Pancreas (tissue), 10 donors: Measurements from ENCODE around the gene CWF19L1. TPM values are rescaled to one million over a fixed set of nuclear protein-coding genes. Genes with fewer than 3 reads are reported as not detected.

Experiments
- ATAC-seq, 4 donors: fragments of 200-7000 bp; cut with Tn5 transposase; one replicate each; pipeline versions ENCODE4 v1.8.0 to v1.9.1; 2020; ENCODE audit warnings: mild to moderate bottlenecking in 4 of 4, moderate library complexity in 4 of 4
- DNase-seq, 6 donors: peaks; one replicate each; pipeline ENCODE4 v3.0.0-alpha.2; 2020
- FAIRE-seq: peaks from 2 replicates; lab custom pipeline; 2012; peaks lifted over from hg19 to GRCh38; lab: Jason Lieb, UNC
- H3K27ac ChIP-seq, 4 donors: fragments of 200-600 bp; sonication (generic); 1 replicate in 3 of 4; 2 replicates in 1 of 4; pipeline versions ENCODE4 v1.5.0 to v1.8.0; 2020
- H3K27me3 ChIP-seq, 4 donors: fragments of 200-600 bp; one replicate each; pipeline ENCODE4 v1.8.0; 2021
- H3K36me3 ChIP-seq, 3 donors: fragments of 200-600 bp; sonication (generic) in 1 of 3; one replicate each; pipeline versions ENCODE4 v1.5.0 to v1.8.0; 2020 to 2021
- H3K4me1 ChIP-seq, 3 donors: fragments of 200-600 bp; one replicate each; pipeline ENCODE4 v1.8.0; 2021
- H3K4me3 ChIP-seq, 4 donors: fragments of 200-600 bp; sonication (generic) in 2 of 4; one replicate each; pipeline versions ENCODE4 v1.5.0 to v1.8.0; 2020 to 2021
- H3K9me3 ChIP-seq, 4 donors: fragments of 200-600 bp; one replicate each; pipeline ENCODE4 v1.8.0; 2021
- WGBS, 2 donors: extraction: QIAGEN DNeasy Blood & Tissue Kit; methylation state at CpG; one replicate each; pipeline ENCODE4 v1.1.7; 2013; 5-methylcytosine and 5-hydroxymethylcytosine counted together
- intact Hi-C, 3 donors: fragments of 100-400 bp; cut with DNase I; formaldehyde crosslinking; loops; one replicate each; pipeline versions ENCODE4 v1.11.1 to v1.14.2; 2022
- polyA plus RNA-seq, 2 donors: library from polyadenylated mRNA; stranded (reverse); fragments of 200-250 nt; gene quantifications; one replicate each; pipeline ENCODE4 v1.2.3, GENCODE V29; 2013
- total RNA-seq, 6 donors: library from RNA; stranded (reverse); fragmentation: NEBNext Ultra II Directional in 4 of 6; extraction: Animal tissue kit (Norgen Biotek cat#: 25700) in 4 of 6; gene quantifications; one replicate each; pipeline versions ENCODE4 v1.2.1 to v1.2.4, GENCODE V29; 2021 to 2023
- TF ChIP-seq, protein P1 (sequence below), 4 donors: fragments of 200-600 bp; sonication (generic) in 3 of 4; IDR thresholded peaks; one replicate each; pipeline versions ENCODE4 v1.5.0 to v1.8.0; 2021; ENCODE audit warnings: antibody characterized with exemption in 4 of 4
- donor health status: healthy with polysubstance abuse.
- donor health status: DM: no; HTN: no; CAD: no; lungs with moderate emphysema.
- donor health status: DM: no; HTN: no; CAD: no.
- donor health status: control.
- donor health status: control.
- donor health status: Bipolar disorder and iron deficiency.
- donor health status: DM: yes; HTN: yes; CAD: no.
- donor health status: DM: no; HTN: no; CAD: no.
- donor health status: DM: no; HTN: no; CAD: no.
- donor health status: DM: yes; HTN: yes; CAD: no.

The CWF19L1 gene
- total and polyA plus RNA-seq, 8 donors, result 8.0 to 12.8 (median 10.9) TPM

DNA sequence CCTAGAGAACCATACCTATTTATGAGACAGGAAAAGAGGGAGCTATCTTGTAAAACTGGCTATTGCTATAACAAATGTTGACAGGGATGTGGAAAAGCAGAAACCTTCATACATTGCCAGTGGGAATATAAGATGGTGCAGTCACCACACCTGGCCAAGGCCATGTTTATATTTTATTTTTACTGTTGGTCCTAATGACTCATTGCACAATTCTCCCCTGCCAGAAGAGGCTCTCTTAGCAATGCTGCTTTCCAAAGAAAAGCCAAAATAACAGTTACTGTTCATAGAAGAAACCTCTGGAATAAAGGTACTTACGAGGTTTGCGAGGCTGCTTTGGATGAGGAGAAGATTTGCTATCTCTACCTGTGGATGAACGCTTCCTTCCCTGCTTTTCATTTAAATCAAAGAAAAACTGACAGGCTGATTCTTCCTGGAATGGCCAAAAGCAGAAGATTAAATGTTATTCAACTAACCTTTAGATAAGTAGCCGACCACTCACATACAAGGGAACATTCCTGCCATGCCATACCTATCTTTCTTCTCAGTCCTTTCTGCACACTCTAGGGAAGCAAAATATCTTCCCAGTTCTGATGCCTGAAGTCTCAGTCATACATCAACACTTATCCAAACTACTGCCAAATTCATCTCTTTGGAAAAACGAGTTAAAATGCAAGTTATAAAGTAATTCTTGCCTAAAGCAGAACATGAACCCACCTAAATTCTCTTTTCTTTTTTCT is 21.8 kb downstream of the CWF19L1 start:
- TF ChIP-seq, protein P1, sequence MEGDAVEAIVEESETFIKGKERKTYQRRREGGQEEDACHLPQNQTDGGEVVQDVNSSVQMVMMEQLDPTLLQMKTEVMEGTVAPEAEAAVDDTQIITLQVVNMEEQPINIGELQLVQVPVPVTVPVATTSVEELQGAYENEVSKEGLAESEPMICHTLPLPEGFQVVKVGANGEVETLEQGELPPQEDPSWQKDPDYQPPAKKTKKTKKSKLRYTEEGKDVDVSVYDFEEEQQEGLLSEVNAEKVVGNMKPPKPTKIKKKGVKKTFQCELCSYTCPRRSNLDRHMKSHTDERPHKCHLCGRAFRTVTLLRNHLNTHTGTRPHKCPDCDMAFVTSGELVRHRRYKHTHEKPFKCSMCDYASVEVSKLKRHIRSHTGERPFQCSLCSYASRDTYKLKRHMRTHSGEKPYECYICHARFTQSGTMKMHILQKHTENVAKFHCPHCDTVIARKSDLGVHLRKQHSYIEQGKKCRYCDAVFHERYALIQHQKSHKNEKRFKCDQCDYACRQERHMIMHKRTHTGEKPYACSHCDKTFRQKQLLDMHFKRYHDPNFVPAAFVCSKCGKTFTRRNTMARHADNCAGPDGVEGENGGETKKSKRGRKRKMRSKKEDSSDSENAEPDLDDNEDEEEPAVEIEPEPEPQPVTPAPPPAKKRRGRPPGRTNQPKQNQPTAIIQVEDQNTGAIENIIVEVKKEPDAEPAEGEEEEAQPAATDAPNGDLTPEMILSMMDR (IDR thresholded peaks at IDR 0.05), result no peak
- DNase-seq, result no peak
- Histone ChIP-seq H3K27ac (no peak overlapping the region), H3K9me3 (no peaks in the 10 kb centered on the region), H3K4me3 (no peak overlapping the region), H3K4me1 (no peaks in the 10 kb centered on the region), H3K36me3 (peaks cover 0 to 48% (median 22%) of the 10 kb centered on the region in 3 donors), H3K27me3 (no peaks in the 10 kb centered on the region)
- no peak for ATAC-seq
- WGBS, 2 donors, result 84 to 87% methylated on average over 5 of the region's 5 CpGs
- intact Hi-C loops, result no loop called here
- FAIRE-seq, result no peak

DNA sequence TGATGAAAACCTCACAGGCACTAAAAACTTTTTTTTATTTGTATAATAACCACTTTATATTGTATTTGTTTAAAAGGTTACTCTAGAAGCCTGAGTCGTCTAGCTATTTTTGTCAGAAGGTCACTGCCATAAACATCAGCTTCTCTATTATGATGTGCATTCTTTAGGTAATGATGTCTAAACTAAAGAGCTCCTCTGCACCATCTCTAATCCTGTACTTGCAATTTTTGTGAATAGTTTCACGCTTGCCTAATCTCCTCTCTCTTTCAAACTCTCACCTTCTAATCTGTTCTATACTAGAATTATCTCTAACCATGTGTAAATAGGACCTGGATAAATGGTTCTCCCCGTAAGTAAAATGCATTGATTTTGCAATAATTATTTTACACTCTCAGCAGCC is 27.6 kb downstream of the CWF19L1 start:
- Histone ChIP-seq H3K36me3 (peaks cover 0 to 29% (median 15%) of the 10 kb centered on the region in 3 donors), H3K9me3 (no peaks in the 10 kb centered on the region), H3K4me1 (no peaks in the 10 kb centered on the region), H3K4me3 (no peak overlapping the region), H3K27me3 (no peaks in the 10 kb centered on the region), H3K27ac (no peak overlapping the region)
- ATAC-seq, result no peak
- 55 to 73% methylated on average over 3 of the region's 3 CpGs for WGBS, 2 donors
- intact Hi-C loops, result no loop called here
- no peak for FAIRE-seq
- TF ChIP-seq, protein P1 (IDR thresholded peaks at IDR 0.05), result no peak
- DNase-seq, result no peak

DNA sequence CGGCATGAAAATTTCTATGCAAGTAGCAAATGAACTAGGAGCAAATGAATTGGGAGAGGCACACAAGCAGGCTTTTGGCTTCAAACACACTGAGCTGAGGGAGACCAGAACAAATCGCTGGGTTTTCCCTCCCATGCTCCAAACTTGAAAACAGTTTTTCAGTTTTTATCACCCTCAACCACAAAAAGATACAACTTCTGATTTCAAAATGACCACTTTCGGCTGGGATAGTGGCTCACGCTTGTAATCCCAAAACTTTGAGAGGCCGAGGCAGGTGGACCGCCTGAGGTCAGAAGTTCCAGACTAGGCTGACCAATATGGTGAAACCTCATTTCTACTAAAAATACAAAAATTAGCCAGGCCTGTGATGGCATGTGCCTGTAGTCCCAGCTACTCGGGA is 29.0 kb downstream of the CWF19L1 start:
- intact Hi-C loops, result no loop called here
- WGBS, 2 donors, result 95 to 99% methylated on average over 7 of the region's 7 CpGs
- TF ChIP-seq, protein P1 (IDR thresholded peaks at IDR 0.05), result no peak
- H3K36me3 ChIP-seq, result peaks cover 0 to 29% (median 20%) of the 10 kb centered on the region in 3 donors
- H3K27me3 ChIP-seq, result no peaks in the 10 kb centered on the region
- ATAC-seq (no peak), DNase-seq (no peak), FAIRE-seq (no peak)
- H3K27ac ChIP-seq, result no peak overlapping the region
- no peaks in the 10 kb centered on the region for H3K9me3 ChIP-seq
- no peaks in the 10 kb centered on the region for H3K4me1 ChIP-seq
- no peak overlapping the region for H3K4me3 ChIP-seq

DNA sequence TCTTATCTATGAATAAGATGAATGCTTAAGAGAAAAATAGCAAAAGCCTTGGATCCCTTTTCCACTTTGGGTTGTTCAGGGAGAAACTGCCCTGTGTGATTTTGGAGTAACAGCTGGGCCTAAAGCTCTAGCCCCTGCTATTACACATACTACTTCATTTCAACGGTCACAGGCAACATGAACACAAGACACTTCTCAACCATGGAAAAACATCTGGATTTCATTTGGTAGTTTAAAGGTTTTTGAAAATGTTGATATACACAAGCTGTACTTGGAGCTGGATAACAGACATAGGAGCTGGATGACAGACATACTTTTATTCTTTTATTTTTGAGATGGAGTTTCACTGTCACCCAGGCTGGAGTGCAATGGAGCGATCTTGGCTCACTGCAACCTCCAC is 35.3 kb downstream of the CWF19L1 start:
- Histone ChIP-seq H3K9me3 (no peaks in the 10 kb centered on the region), H3K27me3 (no peaks in the 10 kb centered on the region), H3K27ac (no peak overlapping the region), H3K4me3 (no peak overlapping the region), H3K36me3 (peaks cover 0 to 15% (median 12%) of the 10 kb centered on the region in 3 donors), H3K4me1 (peaks cover 0 to 8% (median 0%) of the 10 kb centered on the region in 3 donors)
- DNase-seq (no peak), ATAC-seq (no peak), FAIRE-seq (no peak)
- intact Hi-C loops, result no loop called here
- TF ChIP-seq, protein P1 (IDR thresholded peaks at IDR 0.05), result no peak
- WGBS, 2 donors, result 86 to 88% methylated on average over 2 of the region's 2 CpGs

DNA sequence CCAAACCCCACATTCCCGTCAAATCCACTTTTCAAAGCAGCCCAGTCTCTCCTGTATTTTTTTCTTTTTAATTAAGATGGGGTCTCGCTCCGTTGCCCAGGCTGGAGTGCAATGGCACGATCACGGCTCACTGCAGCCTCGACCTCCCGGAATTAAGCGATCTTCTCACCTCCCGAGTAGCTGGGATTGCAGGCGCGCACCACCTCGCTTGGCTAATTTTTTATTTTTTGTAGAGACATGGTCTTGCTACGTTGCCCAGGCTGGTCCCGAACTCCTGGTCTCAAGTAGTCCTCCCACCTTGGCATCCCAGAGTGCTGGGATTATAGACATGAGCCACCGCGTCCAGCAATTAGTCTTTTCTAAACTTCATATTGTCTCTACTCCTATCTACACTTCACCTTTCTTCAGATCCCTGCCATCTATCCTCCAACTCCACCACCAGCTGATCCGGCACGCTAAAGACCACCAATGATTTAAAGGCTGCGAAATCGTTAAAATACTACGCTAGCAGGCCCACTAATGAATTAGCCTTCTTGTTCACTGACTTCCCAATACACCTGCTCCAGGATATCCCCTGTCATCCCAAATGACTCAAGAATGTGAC is 37.5 kb downstream of the CWF19L1 start:
- no peak for FAIRE-seq
- intact Hi-C loops, result no loop called here

More for the DNA sequence above, 37.5 kb downstream of the CWF19L1 start:
- H3K4me3 ChIP-seq, result peak overlapping the region; percentile 82 to 86 (median 84)
- DNase-seq (no peak), ATAC-seq (peak in 1 of 4 donors; percentile 3)
- no peaks in the 10 kb centered on the region for H3K27me3 ChIP-seq
- 53 to 55% methylated on average over 21 of the region's 21 CpGs for WGBS, 2 donors
- no peaks in the 10 kb centered on the region for H3K9me3 ChIP-seq
- peak overlapping the region; percentile 60 to 66 (median 62) for H3K27ac ChIP-seq
- H3K36me3 ChIP-seq, result peaks cover 0 to 10% (median 7%) of the 10 kb centered on the region in 3 donors
- TF ChIP-seq, protein P1 (IDR thresholded peaks at IDR 0.05), result no peak
- peaks cover 0 to 8% (median 0%) of the 10 kb centered on the region in 3 donors for H3K4me1 ChIP-seq
